BE2C (cell line): ENCODE results near the gene MYO5B.

Source experiments
- DNase-seq: peaks from one replicate; pipeline ENCODE4 v3.0.0-alpha.2; 2020
- H3K27me3 ChIP-seq: fragments of 250-450 bp; sonication (Bioruptor Pico); 2 replicates; pipeline ENCODE4 v1.5.1; 2020; ENCODE audit warnings: mild to moderate bottlenecking
- H3K36me3 ChIP-seq: fragments of 250-450 bp; sonication (Bioruptor Pico); 2 replicates; pipeline ENCODE4 v1.5.1; 2020; ENCODE audit warnings: mild to moderate bottlenecking
- H3K4me1 ChIP-seq: fragments of 250-450 bp; sonication (Bioruptor Pico); 2 replicates; pipeline ENCODE4 v1.5.1; 2020
- H3K4me3 ChIP-seq: 2 replicates; pipeline ENCODE4 v1.5.1; 2011; ENCODE audit warnings: low read depth, low read length
- H3K9me3 ChIP-seq: fragments of 250-450 bp; sonication (Bioruptor Pico); 2 replicates; pipeline ENCODE4 v1.5.1; 2020
- CTCF ChIP-seq: IDR thresholded peaks from 2 replicates; pipeline ENCODE4 v1.5.1; 2012; ENCODE audit warnings: mild to moderate bottlenecking, low read depth, low read length

Gene MYO5B

GRCh38 chr18:50162486-50163304 lies 32.3 kb downstream of the MYO5B start:
- Histone ChIP-seq H3K36me3 (no peaks in the 10 kb centered on the region), H3K4me3 (no peak overlapping the region), H3K4me1 (no peaks in the 10 kb centered on the region), H3K9me3 (no peaks in the 10 kb centered on the region), H3K27me3 (no peaks in the 10 kb centered on the region)
- no peak for DNase-seq
- TF ChIP-seq CTCF, result no peak

- no peak for DNase-seq
- Histone ChIP-seq H3K4me3 (no peak overlapping the region), H3K9me3 (no peaks in the 10 kb centered on the region), H3K36me3 (no peaks in the 10 kb centered on the region), H3K4me1 (no peaks in the 10 kb centered on the region), H3K27me3 (no peaks in the 10 kb centered on the region)
- no peak for TF ChIP-seq CTCF
These were observed 33.2 kb downstream of the MYO5B start for GRCh38 chr18:50161597-50162205.

GRCh38 chr18:50159654-50160046 lies 35.3 kb downstream of the MYO5B start:
- no peak for TF ChIP-seq CTCF
- no peaks in the 10 kb centered on the region for H3K4me1 ChIP-seq
- H3K27me3 ChIP-seq, result no peaks in the 10 kb centered on the region
- no peak overlapping the region for H3K4me3 ChIP-seq
- DNase-seq, result no peak
- H3K9me3 ChIP-seq, result no peaks in the 10 kb centered on the region
- H3K36me3 ChIP-seq, result no peaks in the 10 kb centered on the region

- no peak overlapping the region for H3K4me3 ChIP-seq
- no peaks in the 10 kb centered on the region for H3K36me3 ChIP-seq
- no peaks in the 10 kb centered on the region for H3K9me3 ChIP-seq
- TF ChIP-seq CTCF, result no peak
- no peaks in the 10 kb centered on the region for H3K27me3 ChIP-seq
- H3K4me1 ChIP-seq, result no peaks in the 10 kb centered on the region
- DNase-seq, result no peak
These were observed 35.9 kb downstream of the MYO5B start for GRCh38 chr18:50158866-50159653.

- H3K9me3 ChIP-seq, result no peaks in the 10 kb centered on the region
These were observed 39.5 kb downstream of the MYO5B start for GRCh38 chr18:50155406-50155805.

More at GRCh38 chr18:50155406-50155805, 39.5 kb downstream of the MYO5B start:
- no peak for DNase-seq
- Histone ChIP-seq H3K27me3 (no peaks in the 10 kb centered on the region), H3K36me3 (no peaks in the 10 kb centered on the region), H3K4me1 (no peaks in the 10 kb centered on the region), H3K4me3 (no peak overlapping the region)
- TF ChIP-seq CTCF, result no peak
